GM18861 (cell line): ENCODE results near the gene SCN7A.
"Not testable (repeated sequence)": the region's sequence is repeated elsewhere in the genome, so short reads cannot be mapped to it uniquely, and the experiment has no call there.

Experiments
- ATAC-seq: cut with Tn5 transposase; IDR thresholded peaks from one replicate; pipeline ENCODE4 v1.9.1; 2021; ENCODE audit not compliant: unreplicated experiment

Gene SCN7A

GRCh38 chr2:166454006-166454595 lies 39.9 kb downstream of the SCN7A start:
- no peak for ATAC-seq

- ATAC-seq = no peak
These were observed 42.6 kb downstream of the SCN7A start for GRCh38 chr2:166451468-166451867.

GRCh38 chr2:166449439-166449838 lies 44.6 kb downstream of the SCN7A start:
- ATAC-seq = peak; percentile 84

GRCh38 chr2:166448106-166448505 lies 45.9 kb downstream of the SCN7A start:
- ATAC-seq = no peak

- ATAC-seq = no peak
These were observed 49.7 kb downstream of the SCN7A start for GRCh38 chr2:166444306-166444705.

- no peak for ATAC-seq
These were observed 53.7 kb downstream of the SCN7A start for GRCh38 chr2:166440313-166440712.

- no peak for ATAC-seq
These were observed 55.0 kb downstream of the SCN7A start for GRCh38 chr2:166439078-166439477.

- ATAC-seq = no peak
These were observed 57.1 kb downstream of the SCN7A start for GRCh38 chr2:166436976-166437375.

GRCh38 chr2:166436189-166436588 lies 57.9 kb downstream of the SCN7A start:
- ATAC-seq = no peak

- ATAC-seq = no peak
These were observed 59.6 kb downstream of the SCN7A start for GRCh38 chr2:166434491-166434890.

- ATAC-seq = no peak
These were observed 60.6 kb downstream of the SCN7A start for GRCh38 chr2:166433457-166433856.

GRCh38 chr2:166432331-166432730 lies 61.7 kb downstream of the SCN7A start:
- no peak for ATAC-seq

GRCh38 chr2:166424841-166425240 lies 69.2 kb downstream of the SCN7A start:
- no peak for ATAC-seq

GRCh38 chr2:166419616-166419934 lies 74.5 kb downstream of the SCN7A start:
- ATAC-seq = no peak

- ATAC-seq = no peak
These were observed 75.0 kb downstream of the SCN7A start for GRCh38 chr2:166418853-166419615.

- no peak for ATAC-seq
These were observed 76.4 kb downstream of the SCN7A start for GRCh38 chr2:166417669-166418068.

- ATAC-seq = no peak
These were observed 80.8 kb downstream of the SCN7A start for GRCh38 chr2:166413255-166413654.

GRCh38 chr2:166411473-166412230 lies 82.4 kb downstream of the SCN7A start:
- no peak for ATAC-seq

GRCh38 chr2:166410828-166411472 lies 83.1 kb downstream of the SCN7A start:
- ATAC-seq = no peak

GRCh38 chr2:166407746-166408145 lies 86.3 kb downstream of the SCN7A start:
- ATAC-seq = not testable (repeated sequence)

GRCh38 chr2:166406374-166406773 lies 87.7 kb downstream of the SCN7A start:
- no peak for ATAC-seq

- no peak for ATAC-seq
These were observed 88.5 kb downstream of the SCN7A start for GRCh38 chr2:166405569-166405926.
